ENCODE data around the gene TPCN1.

The TPCN1 gene

GRCh38 chr12:113253532-113254285 is 32.4 kb downstream of the TPCN1 start:
- no peak for DNase-seq (ENCODE audit: low read depth)
- TF ChIP-seq CTCF (conservative IDR thresholded peaks at IDR 0.05; ENCODE audit: low read length): no peak
- H3K4me3 ChIP-seq (ENCODE audit: low read length): no peak overlapping the region

- no peak overlapping the region for H3K4me3 ChIP-seq (ENCODE audit: low read length)
- no peak for TF ChIP-seq CTCF (conservative IDR thresholded peaks at IDR 0.05; ENCODE audit: low read length)
- DNase-seq (ENCODE audit: low read depth): no peak
Measured at GRCh38 chr12:113254298-113254697, 33.0 kb downstream of the TPCN1 start.

- TF ChIP-seq CTCF (conservative IDR thresholded peaks at IDR 0.05; ENCODE audit: low read length): no peak
- DNase-seq (ENCODE audit: low read depth): no peak
- no peak overlapping the region for H3K4me3 ChIP-seq (ENCODE audit: low read length)
Measured at GRCh38 chr12:113257564-113257963, 36.3 kb downstream of the TPCN1 start.

- no peak for DNase-seq (ENCODE audit: low read depth)
Measured at GRCh38 chr12:113260127-113260526, 38.9 kb downstream of the TPCN1 start.

GRCh38 chr12:113260636-113261300 is 39.5 kb downstream of the TPCN1 start:
- H3K4me3 ChIP-seq (ENCODE audit: low read length): no peak overlapping the region
- TF ChIP-seq CTCF (conservative IDR thresholded peaks at IDR 0.05; ENCODE audit: low read length): no peak

More at GRCh38 chr12:113260127-113260526, 38.9 kb downstream of the TPCN1 start:
- H3K4me3 ChIP-seq (ENCODE audit: low read length): no peak overlapping the region
- no peak for TF ChIP-seq CTCF (conservative IDR thresholded peaks at IDR 0.05; ENCODE audit: low read length)

GRCh38 chr12:113261847-113262470 is 40.7 kb downstream of the TPCN1 start:
- no peak for TF ChIP-seq CTCF (conservative IDR thresholded peaks at IDR 0.05; ENCODE audit: low read length)
- H3K4me3 ChIP-seq (ENCODE audit: low read length): no peak overlapping the region
- DNase-seq (ENCODE audit: low read depth): no peak

More at GRCh38 chr12:113260636-113261300, 39.5 kb downstream of the TPCN1 start:
- DNase-seq (ENCODE audit: low read depth): no peak
